Epithelial cell of prostate (primary cell): Measurements from ENCODE around the gene CFAP300.

Experiments used
- DNase-seq: peaks from one replicate; pipeline ENCODE4 v3.0.0-alpha.2; 2011; ENCODE audit warnings: low read depth, low spot score
- H3K27ac ChIP-seq: fragments of 450-650 bp; 2 replicates; pipeline ENCODE4 v1.5.1; 2017; ENCODE audit warnings: mild to moderate bottlenecking

The CFAP300 gene

DNA sequence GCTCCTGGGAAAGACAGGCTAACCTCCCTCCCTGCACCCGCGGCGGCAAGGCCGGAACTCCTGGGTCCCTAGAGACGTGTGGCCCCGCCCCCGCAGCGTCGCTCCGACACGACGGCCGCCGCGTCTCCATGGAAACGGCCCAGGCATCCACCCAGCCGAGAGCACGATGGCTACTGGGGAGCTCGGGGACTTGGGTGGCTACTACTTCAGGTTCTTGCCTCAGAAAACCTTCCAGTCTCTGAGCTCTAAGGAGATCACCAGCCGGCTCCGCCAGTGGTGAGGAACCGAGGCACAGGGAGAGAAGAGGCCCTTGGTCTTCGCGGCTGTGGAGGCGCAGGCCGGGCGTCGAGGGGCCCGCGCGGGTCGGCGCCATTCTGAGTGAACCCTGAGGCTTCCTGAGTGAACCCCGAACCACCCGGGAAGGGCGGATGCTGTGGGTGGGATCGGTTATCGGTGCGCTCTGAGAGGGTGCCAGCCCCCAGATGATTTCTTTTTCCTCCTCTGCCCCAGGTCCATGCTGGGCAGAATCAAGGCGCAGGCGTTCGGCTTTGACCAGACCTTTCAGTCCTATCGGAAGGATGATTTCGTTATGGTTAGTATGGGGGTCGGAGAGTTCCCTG, at the start of gene CFAP300:
Gene CFAP300, plus strand, starts transcription at position 133 of the 620 bp plus-strand sequence. Its CDS starts 34 bp downstream, at position 167.
- H3K27ac ChIP-seq: no peak within 1 kb of the TSS
- no peak for DNase-seq

DNA sequence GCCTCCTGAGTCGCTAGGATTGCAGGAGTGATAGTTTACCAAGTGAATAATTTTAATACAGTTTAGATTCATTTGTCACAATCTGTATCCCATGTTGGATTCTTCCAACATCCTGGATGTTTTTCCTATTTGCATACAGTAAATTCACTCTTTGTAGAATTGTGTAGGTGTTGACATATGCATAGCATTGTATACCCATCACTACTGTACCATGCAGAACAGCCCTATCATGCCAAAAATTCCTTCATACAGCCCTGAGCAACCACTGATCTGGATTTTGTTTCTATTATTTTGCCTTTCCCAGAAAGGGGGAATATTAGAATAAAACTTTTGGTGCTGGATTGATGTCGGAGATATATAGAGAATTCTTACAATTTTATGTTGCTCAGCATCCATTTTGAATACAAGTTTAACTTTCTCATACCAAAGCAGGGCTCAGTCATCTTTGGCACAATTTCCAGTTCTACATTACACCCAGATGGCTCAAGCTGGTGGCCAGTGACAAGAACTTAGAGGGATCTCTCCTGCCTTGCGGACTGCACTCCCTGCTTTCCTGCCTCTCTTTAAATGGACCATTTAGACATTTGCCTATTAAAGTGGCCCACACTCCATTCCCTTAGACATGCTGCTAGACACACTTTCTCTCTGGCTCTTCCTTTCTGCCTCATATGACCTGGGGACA, 45.4 kb upstream of the CFAP300 start:
- no peak overlapping the region for H3K27ac ChIP-seq
- DNase-seq: no peak

DNA sequence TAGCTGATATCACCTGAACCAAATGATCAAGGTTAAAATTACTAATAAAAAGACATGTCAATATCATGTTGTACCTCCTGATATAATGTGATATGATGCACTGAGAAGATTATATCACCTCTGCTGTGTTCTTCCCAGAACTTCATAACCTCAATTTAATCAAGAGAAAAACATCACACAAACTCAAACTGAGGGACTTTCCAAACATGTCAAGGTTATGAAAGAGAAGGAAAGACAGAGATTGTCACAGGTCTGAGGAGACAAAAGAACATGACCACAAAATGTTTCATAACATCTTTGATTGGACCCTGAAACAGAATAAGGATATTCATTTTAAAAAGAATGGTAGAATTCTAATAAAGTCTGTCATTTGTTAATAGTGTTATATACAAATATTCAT, 43.0 kb upstream of the CFAP300 start:
- no peak for DNase-seq
- no peak overlapping the region for H3K27ac ChIP-seq

DNA sequence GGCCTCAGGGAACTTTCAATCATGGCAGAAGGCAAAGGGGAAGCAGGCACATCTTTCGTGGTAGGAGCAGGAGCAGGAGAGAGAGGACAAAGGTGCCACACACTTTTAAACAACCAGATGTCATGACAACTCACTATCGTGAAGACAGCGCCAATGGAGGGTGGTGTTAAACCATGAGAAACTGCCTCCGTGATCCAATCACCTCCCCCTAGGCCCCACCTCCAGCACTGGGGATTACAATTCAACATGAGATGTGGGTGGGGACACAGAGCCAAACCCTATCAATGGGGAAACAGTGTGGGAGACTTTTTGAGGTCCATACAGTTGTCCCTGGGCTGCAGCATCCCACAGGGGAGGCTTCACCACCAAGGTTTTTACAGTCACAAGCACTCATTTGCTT, 41.9 kb upstream of the CFAP300 start:
- no peak for DNase-seq
- no peak overlapping the region for H3K27ac ChIP-seq

DNA sequence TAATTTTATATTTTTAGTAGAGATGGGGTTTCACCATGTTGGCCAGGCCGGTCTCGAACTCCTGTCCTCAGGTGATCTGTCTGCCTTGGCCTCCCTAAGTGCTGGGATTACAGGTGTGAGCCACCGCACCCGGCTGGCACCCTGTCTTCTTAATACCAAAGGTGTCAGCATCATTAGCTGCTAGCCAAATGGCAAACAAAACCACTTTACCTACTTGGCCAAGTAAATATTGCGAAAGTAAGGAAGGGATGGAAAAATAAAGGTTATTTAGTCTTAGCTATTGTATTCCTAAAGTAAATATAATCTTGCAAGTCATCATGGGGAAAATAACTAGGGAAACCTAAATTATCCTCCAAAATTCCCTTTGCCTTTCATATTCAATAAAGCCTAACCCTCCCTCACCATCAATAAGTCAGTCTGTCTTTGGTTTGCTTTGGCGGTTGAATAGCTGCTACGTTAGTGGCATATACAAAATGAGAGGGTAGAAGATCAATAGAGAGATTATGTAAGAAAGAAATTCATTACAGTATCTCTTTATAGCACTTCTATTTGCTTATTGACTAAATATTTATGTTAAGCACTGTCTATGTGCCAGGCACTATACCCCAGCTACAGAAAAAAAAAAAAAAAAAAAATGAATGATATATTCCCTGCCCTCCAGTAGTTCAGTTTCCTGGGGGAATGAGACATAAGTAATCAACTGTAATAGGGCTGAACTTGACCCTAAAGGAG, 40.2 kb upstream of the CFAP300 start:
- H3K27ac ChIP-seq: peak overlapping the region; percentile 96
- no peak for DNase-seq

DNA sequence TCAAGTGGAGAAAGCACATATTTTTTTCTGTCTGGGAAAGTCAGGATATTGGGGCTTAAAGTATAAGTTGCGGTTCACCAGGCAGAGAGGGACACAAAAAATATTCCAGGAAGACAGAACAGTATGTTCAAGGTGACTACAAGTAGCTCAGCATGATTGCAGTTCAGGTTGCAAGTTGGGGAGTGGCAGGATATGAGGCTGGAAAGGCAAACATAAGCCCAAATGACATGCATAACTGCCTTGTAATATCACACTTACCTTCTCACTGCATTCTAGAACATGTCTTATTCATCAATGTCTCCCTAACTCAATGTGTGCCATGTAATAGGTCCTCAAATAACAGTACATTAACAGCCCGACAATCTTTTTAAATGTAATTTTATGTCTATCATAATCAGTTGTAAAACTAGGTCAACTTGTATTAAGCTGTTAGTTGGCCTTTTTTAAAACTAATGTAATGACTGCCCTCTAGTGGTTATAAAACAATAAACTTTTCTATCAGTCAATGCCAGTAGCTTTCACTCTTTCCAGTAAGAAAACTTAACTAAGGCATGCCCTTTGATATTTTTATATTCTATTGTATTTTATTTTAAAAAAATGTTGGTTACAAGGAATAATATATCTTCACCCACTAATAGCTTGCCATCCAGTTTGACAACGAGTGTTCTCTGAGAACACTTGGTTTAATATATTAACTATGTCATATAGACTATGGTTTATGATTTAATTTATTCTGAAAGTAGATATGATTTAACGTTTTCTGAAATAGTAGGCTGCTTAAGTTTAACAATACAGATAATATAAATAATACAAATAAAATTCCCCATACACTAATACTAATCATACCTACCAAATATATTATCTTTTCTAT, 39.4 kb upstream of the CFAP300 start:
- peak; percentile 70 for DNase-seq
- peak overlapping the region; percentile 96 for H3K27ac ChIP-seq

DNA sequence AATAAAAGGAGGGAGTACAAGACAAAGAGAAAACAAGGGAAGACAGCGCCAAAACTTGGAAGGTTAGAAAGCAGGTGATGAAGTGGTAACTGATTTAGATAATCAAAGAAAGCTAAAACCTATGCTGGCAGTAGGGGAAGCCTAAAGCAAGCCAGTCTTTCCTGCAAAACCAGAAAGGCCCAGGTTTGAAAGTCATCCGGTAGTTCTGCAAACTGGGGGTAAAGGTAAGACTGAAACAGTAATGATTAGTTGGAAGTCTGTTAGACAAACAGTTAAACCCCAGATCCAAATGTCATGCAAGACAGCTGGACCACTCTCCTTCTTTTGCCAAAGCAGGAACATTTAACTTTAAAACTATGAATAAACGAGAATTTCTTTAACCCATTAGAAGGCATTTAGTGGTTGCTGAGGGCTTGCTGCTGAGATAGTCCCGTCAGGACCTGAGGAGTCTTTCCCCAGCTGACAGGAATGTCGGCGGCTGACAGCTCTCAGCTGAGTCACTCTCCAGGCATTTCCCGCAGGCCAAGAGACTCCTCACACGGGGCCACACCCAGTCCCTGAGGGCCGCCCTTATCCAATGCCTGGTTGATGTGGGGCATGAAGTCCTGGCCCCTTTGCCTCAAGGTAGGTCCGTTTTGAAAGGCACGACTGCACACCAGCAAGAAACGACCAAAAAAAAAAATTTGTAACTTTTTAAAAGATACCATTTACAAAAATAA, 36.3 kb upstream of the CFAP300 start:
- no peak for DNase-seq
- peak overlapping the region; percentile 70 for H3K27ac ChIP-seq

DNA sequence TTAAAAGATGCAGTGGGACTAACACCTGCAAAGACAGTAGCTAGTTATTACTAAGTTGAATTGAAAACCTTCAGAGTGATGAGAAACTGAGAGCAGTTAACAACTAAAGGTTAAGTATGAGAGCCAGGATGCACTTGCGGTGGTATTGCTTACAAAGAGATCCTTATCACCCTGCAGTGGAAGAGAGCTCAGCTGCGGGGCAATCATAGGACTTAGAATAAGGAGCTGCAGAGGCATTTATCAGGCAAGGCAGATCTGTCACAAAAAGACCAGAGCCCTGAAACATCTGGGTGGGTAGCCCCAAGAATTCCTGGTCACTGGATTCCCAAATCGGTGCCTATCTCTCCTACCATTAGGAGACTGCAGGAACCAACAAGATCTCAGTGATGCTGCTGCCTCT, 34.3 kb upstream of the CFAP300 start:
- H3K27ac ChIP-seq: no peak overlapping the region

DNA sequence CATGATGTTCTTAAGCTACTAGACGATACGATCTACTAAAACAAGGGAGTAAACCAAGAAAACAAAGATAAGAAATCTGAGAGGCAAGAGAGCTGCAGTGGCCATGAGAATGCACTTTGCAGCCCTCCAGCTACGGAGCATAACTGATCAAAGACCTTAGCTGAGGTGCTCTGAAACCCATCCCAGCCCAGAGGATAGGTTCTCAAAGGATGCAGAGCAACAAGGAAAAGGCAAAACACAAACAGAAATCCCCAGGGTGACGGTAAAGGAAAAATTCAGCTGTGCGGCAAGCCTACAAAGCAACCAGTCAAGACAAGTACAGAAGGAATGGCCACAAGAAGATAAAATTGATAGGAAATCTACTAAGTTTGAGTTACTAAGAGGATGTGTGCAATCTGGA, 32.5 kb upstream of the CFAP300 start:
- DNase-seq: no peak
- H3K27ac ChIP-seq: no peak overlapping the region

More for the DNA sequence above, 34.3 kb upstream of the CFAP300 start:
- no peak for DNase-seq

DNA sequence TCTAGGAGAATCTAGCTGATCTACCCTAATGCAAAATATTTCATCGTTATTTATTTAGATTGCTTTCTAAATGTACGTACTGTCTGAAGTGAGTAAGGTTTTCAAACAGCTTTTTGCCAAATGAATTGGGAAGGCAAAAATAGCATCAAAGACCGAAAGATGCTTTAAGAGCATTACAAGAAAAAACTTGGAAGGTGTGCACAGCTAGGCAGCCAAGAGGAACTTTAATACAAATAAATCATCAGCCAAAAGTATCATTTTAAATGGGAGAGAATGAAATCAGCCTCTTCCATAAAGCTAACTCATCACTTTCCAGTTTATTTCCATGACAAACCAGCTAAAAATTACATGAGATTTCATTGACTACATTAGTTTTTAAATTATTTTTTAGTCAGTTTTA, 30.2 kb upstream of the CFAP300 start:
- no peak for DNase-seq
- no peak overlapping the region for H3K27ac ChIP-seq

DNA sequence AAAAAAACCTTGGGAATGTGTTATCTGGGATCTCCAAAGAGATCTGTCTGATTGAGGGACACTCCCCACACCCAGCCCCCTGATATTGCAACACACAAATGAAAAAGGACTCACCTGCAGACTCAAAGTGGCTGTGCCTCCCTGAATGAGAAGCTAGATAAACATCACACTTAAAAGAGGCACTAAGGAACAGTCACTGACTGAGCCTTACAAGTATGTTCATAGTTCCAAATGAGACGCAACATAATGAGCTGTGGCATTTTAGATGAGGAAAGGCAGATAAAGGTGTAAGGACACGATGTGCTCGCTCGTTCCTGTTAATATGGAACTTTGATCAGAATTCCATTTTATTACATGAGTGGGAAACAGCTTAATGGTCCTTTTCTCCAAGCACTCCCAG, 21.0 kb upstream of the CFAP300 start:
- DNase-seq: no peak
- no peak overlapping the region for H3K27ac ChIP-seq

DNA sequence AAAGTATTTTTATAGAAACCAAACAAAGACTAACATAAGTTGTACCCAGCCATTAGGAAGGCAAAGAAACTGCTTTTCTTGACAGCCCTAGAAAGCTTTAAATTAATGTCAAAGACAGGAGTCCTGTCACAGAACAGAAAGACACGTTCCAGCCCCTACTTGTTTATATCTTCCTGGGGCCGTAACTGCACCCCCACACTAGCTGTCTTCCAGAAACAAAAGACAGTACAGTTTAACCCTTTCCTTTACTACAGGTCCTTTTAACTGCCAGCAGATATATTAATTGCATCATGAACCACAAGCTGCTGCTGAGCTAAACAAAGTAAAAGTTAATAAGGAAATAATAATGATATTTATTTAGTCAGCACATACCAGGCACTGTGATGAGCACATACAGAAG, 20.3 kb upstream of the CFAP300 start:
- H3K27ac ChIP-seq: no peak overlapping the region
- no peak for DNase-seq

DNA sequence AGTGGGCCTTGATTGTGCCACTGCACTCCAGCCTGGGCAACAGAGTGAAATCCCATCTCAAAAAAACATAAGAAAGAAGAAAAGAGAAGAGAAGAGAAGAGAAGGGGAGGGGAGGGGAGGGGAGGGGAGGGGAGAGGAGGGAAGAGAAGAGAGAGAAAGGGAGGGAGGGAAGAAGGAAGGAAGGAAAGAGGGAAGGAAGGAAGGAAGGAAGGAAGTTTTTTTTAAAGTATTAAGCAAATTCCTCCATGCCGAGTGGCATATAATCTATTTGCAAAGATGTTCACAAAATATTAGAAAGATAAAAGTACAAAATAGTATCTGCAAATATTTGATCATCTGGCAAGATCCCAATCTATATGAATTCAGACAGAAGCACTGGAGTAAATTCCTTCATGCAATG, 10.5 kb upstream of the CFAP300 start:
- no peak for DNase-seq
- H3K27ac ChIP-seq: no peak overlapping the region

DNA sequence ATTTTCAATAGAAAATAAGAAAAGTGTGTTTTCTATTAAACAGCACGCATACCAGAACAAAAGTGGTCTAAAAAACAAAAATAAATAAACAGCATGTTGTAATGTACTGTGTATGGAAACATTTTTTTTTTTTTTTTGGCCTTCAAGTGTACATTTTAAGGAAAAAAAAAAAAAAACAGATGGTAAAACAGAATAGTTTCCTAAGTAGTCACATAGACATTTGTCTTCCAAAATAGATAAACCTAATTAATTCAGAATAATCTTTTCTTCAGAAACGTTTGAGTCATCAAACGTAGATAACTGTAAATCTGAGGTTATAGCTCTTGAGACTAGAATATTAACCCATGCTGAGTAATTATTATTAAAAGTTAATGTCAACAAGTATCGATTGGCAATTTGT, 396 bp upstream of the CFAP300 start:
- no peak overlapping the region for H3K27ac ChIP-seq
- DNase-seq: no peak

DNA sequence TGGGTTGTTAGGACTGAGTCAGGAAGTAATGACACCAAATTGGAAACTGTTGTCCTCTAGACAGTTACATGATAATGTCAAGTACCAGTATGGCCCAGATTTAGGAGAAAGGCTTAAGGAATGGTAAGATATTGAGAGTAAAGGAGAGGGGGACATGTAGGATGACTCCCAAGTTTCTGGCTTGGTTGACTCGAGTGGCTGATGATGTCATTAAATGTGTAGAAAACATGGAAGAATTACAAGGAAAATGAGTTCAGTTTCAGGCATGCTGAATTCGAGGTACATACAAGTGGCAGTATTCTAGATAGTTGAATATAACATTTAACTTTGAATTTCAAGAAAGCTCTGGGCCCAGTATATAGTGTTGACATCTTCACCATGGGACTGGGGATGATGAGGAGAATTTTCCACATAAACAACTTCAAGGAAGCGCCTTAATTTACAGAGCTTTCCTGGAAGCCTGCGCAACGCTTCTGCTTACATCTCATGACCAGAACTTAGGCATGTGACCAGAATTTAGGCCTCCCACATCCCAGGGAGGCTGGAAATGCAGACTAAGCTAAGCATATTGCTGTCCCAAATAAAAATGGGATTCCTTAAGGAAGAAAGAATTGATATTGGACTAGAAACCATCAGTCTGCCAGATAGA, 3.8 kb downstream of the CFAP300 start:
- no peak overlapping the region for H3K27ac ChIP-seq
- DNase-seq: no peak

DNA sequence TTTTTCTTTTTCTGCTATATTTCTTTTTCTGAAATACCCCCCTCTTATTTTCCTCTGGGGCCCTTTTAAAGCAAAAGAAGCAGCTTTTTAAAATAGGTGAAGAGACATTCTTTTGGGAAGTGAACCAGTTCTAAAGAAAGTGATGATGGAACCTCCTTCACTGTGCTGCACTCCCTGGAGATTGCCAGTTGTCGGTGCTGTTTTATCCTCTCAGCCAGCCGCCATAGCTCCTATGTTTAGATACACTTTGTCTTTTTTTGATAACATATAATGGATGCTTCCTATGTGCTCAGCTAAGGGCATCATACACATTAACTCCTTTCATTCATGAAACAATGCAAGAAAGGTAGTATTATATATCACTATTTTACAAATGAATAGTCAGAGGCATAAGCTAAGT, 14.0 kb downstream of the CFAP300 start:
- no peak overlapping the region for H3K27ac ChIP-seq
- DNase-seq: no peak

DNA sequence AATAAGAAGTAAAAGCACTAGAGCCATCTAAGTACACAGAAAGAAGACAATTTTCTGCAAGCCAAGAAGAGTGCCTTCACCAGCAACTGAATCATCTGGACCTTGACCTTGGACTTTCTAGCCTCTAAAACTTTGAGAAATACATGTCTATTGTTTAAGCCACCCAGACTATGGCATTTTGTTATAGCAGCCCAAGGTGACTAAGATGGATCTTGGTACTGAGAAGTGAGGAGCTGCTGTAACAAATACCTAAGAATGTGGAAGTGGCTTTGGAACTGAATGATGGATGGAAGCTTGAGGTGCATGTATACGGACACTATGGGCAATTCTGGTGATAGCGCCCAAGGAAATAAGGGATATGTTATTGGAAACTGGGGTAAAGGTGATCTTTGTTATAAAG, 14.9 kb downstream of the CFAP300 start:
- DNase-seq: no peak
- no peak overlapping the region for H3K27ac ChIP-seq

DNA sequence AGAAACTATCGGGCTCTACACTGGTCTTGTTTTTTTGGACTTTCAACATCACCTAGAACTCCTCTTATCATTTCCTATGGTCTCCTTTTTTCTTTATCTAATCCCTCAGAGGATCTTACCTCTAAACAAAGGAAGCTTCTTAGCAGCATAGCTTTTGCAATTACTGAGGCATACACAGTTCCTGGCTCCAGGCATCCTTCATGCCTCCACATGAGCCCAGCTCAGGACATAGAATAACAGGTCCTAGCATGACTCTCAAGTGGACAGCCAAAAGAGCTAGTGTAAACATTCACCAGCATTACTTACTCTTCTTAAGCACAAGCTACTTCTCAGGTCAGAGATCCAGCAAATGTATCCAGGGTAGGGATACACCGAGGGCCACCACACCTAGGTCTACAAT, 17.1 kb downstream of the CFAP300 start:
- peak overlapping the region; percentile 49 for H3K27ac ChIP-seq
- DNase-seq: peak; percentile 77

DNA sequence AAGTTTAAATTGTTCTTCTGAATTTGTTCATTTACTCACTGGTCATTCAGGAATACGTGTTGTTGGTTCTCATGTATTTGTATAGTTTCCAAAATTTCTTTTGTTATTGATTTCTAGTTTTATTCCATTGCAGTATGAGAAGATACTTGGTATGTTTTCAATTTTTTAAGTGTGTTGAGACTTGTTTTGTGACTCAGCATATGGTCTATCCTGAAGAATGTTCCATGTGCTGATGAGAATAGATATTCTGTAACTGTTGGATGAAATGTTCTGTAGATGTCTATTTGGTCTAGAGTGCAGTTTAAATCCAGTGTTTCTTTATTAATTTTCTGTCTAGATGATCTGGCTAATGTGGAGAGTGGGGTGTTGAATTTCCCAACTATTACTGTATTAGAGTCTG, 23.5 kb downstream of the CFAP300 start:
- peak overlapping the region; percentile 28 for H3K27ac ChIP-seq
- no peak for DNase-seq
